Body of pancreas (tissue), 4 donors: ENCODE data around the gene SLC22A5. TPM values are rescaled to one million over a fixed set of nuclear protein-coding genes. Genes with fewer than 3 reads are reported as not detected.

Source experiments
- ATAC-seq: fragments of 150-250 bp; one replicate; pipeline ENCODE4 v1.9.1; 2016
- DNase-seq, 4 donors: peaks; one replicate each; pipeline ENCODE4 v3.0.0-alpha.2; 2019
- H3K27ac ChIP-seq, 4 donors: fragments of 200-600 bp; sonication (generic); 1 replicate in 3 of 4; 2 replicates in 1 of 4; pipeline versions ENCODE4 v1.5.1 to v1.6.1; 2016 to 2019; ENCODE audit warnings: mild to moderate bottlenecking in 1 of 4, mixed read lengths in 1 of 4, moderate library complexity in 1 of 4
- H3K27me3 ChIP-seq, 2 donors: fragments of 200-600 bp; sonication (generic); one replicate each; pipeline ENCODE4 v1.6.0; 2016; ENCODE audit warnings: mild to moderate bottlenecking in 1 of 2
- H3K36me3 ChIP-seq, 2 donors: fragments of 200-600 bp; sonication (generic); replicated peaks in 1 of 2; 2 replicates each; pipeline ENCODE4 v1.5.1; 2016; ENCODE audit warnings: low read depth in 2 of 2; ENCODE audit not compliant: insufficient read depth in 1 of 2
- H3K4me1 ChIP-seq: fragments of 200-600 bp; sonication (generic); one replicate; pipeline ENCODE4 v1.6.0; 2016
- H3K4me3 ChIP-seq, 2 donors: fragments of 200-600 bp; sonication (generic); 1 replicate in 1 of 2; 2 replicates in 1 of 2; pipeline ENCODE4 v1.5.1; 2016 to 2019
- H3K9me3 ChIP-seq, 3 donors: fragments of 200-600 bp; sonication (generic); 1 replicate in 2 of 3; 2 replicates in 1 of 3; pipeline ENCODE4 v1.5.1; 2016
- CTCF ChIP-seq, 7 experiments: fragments of 450-650 bp in 4 of 7; fragments of 200-600 bp in 3 of 7; sonication (generic) in 3 of 7; IDR thresholded peaks; one replicate each; pipeline ENCODE4 v1.5.1; 2016 to 2019; ENCODE audit warnings: antibody characterized with exemption in 7 of 7
- POLR2A ChIP-seq, 3 donors: fragments of 450-650 bp; IDR thresholded peaks; one replicate each; pipeline ENCODE4 v1.6.1; 2016; ENCODE audit warnings: antibody characterized with exemption in 3 of 3, mild to moderate bottlenecking in 2 of 3
- WGBS, 2 donors: methylation state at CpG; one replicate each; pipeline ENCODE4 v1.1.5; 2017; 5-methylcytosine and 5-hydroxymethylcytosine counted together
- intact Hi-C: fragments of 100-400 bp; cut with DNase I; formaldehyde crosslinking; loops from one replicate; pipeline ENCODE4 v1.15.1; 2023
- total RNA-seq, 2 donors: library from RNA; depleted of rRNA; stranded (reverse); fragments of >200 nt; gene quantifications; one replicate each; pipeline ENCODE4 v1.1.0, GENCODE V29; 2016

The SLC22A5 gene
- total RNA-seq, 2 donors from 2014 or later, result 21.3 to 30.3 TPM

DNA sequence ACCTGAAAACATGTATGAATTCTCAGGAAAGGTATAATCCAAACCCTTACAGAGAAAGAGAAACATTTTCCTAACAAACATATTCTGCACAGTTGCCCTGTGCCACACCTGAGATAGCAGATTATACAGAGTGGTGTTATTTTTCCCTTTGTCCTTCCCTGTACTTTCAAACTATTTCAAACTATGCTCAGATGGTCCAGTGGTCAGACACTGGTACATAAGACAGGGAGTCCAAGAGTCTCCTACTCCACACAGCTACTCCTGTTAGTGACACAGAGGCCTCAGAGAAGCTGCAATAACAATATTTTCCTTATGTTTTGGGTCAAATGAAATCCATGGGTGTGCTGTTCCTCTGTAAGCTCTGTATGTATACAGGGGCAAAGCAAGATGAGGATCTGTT is 30.0 kb upstream of the SLC22A5 start:
- Histone ChIP-seq H3K27ac (no peak overlapping the region), H3K36me3 (no peaks in the 10 kb centered on the region), H3K4me3 (no peak overlapping the region), H3K4me1 (no peaks in the 10 kb centered on the region), H3K27me3 (no peaks in the 10 kb centered on the region), H3K9me3 (no peaks in the 10 kb centered on the region)
- TF ChIP-seq POLR2A (IDR thresholded peaks at IDR 0.05) (no peak), CTCF (IDR thresholded peaks at IDR 0.05) (no peak)
- intact Hi-C loops, result no loop called here
- DNase-seq (no peak), ATAC-seq (no peak)

DNA sequence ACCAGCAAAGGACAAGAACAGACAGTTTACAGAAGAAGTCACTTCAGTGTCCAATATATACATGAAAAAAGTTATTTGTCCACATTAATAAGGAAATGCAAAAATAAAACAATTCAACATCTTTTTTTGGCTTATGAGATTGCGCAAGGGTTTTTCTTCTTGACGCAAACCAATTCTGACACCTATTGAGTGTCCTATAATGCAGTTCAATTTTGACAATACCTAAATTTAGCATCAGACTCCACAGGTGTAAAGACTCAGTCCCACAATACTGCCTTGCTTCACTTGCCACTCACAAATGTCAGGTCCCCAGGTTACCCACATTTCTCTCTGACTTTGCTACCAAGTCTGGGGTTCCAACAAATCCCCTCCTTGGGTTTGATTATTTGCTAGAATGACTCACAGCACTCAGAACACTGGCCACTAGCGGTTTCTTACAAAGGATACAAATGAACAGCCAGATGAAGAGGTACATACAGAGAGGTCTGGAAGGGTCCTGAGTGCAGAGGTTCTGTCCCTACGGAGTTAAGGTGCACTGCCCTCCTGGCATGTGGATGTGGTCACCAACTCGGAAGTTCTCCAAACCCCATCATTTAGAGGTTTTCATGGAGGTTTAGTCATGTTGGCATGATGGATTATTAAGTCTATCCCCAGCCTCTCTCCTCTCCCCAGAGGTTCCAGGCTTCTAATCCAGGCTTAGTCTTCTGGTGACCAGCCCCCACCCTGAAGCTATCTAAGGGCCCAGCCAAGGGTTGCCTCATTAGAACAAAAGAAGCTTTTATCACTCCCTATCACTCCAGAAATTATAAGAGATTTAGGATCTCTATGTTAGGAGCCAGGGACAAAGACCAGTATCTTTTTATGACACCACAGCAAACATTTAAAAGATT is 27.0 kb upstream of the SLC22A5 start:
- Histone ChIP-seq H3K27me3 (no peaks in the 10 kb centered on the region), H3K9me3 (no peaks in the 10 kb centered on the region), H3K36me3 (no peaks in the 10 kb centered on the region), H3K27ac (no peak overlapping the region), H3K4me1 (no peaks in the 10 kb centered on the region), H3K4me3 (no peak overlapping the region)
- ATAC-seq (no peak), DNase-seq (no peak)
- intact Hi-C loops, result no loop called here
- TF ChIP-seq POLR2A (IDR thresholded peaks at IDR 0.05), result no peak
- no peak for TF ChIP-seq CTCF (IDR thresholded peaks at IDR 0.05)
- 72 to 82% methylated on average over 5 of the region's 5 CpGs for WGBS, 2 donors

GRCh38 chr5:132344775-132345514 is 24.6 kb upstream of the SLC22A5 start:
- 77 to 87% methylated on average over 5 of the region's 5 CpGs for WGBS, 2 donors
- no peak for ATAC-seq
- Histone ChIP-seq H3K4me1 (no peaks in the 10 kb centered on the region), H3K36me3 (peaks cover 0 to 4% of the 10 kb centered on the region in 2 donors), H3K4me3 (no peak overlapping the region), H3K27ac (no peak overlapping the region), H3K9me3 (no peaks in the 10 kb centered on the region), H3K27me3 (no peaks in the 10 kb centered on the region)
- TF ChIP-seq CTCF (IDR thresholded peaks at IDR 0.05) (no peak), POLR2A (IDR thresholded peaks at IDR 0.05) (no peak)
- intact Hi-C loops, result no loop called here
- DNase-seq, result no peak

DNA sequence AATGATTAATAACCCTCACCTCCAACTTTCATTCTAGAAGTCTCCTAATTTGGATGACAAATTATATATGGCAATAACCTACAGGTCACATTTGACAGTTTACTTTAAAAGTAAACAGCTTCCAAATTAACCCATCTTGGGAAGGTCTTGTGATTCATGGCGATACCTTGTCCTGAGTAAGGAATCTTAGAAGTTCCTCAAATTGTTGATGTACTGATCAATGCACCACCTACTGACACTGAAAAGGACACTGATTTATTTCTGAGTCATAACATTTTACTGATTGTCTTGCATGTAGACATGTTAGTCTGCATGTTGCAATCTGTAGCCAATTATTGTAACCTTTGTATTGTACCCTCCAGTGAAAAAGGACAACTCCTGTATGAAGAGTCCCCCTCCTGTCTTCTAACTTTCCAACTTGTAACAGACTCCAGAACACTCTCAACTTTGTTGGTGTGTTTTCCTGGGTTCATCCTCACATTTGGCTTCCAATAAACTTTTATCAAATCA is 16.0 kb upstream of the SLC22A5 start:
- Histone ChIP-seq H3K27ac (no peak overlapping the region), H3K4me1 (no peaks in the 10 kb centered on the region), H3K9me3 (no peaks in the 10 kb centered on the region), H3K27me3 (no peaks in the 10 kb centered on the region), H3K36me3 (peaks cover 0 to 4% of the 10 kb centered on the region in 2 donors), H3K4me3 (no peak overlapping the region)
- ATAC-seq (no peak), DNase-seq (no peak)
- TF ChIP-seq CTCF (IDR thresholded peaks at IDR 0.05), result no peak
- TF ChIP-seq POLR2A (IDR thresholded peaks at IDR 0.05), result no peak
- intact Hi-C loops, result no loop called here
- WGBS, 2 donors, result 90 to 100% methylated on average over 1 of the region's 1 CpG
